Duodenal mucosa (tissue), 2 donors: ENCODE data around the gene PLXNB3.
A peak's percentile ranks its signal among the peaks of the same experiment; 100 is the strongest.

Experiments
- H3K27ac ChIP-seq: one replicate; pipeline ENCODE4 v1.7.0; 2013; ENCODE audit warnings: low read depth, low read length
- H3K27me3 ChIP-seq, 2 donors: one replicate each; pipeline ENCODE4 v1.7.0; 2013; ENCODE audit warnings: low read length in 2 of 2, control low read depth in 1 of 2; ENCODE audit not compliant: insufficient read depth in 2 of 2, control insufficient read depth in 1 of 2
- H3K36me3 ChIP-seq, 2 donors: one replicate each; pipeline ENCODE4 v1.7.0; 2013; ENCODE audit warnings: low read length in 2 of 2, control low read depth in 1 of 2; ENCODE audit not compliant: insufficient read depth in 2 of 2, control insufficient read depth in 1 of 2
- H3K4me1 ChIP-seq, 2 donors: one replicate each; pipeline ENCODE4 v1.7.0; 2013; ENCODE audit warnings: low read length in 2 of 2, control low read depth in 1 of 2; ENCODE audit not compliant: insufficient read depth in 2 of 2, control insufficient read depth in 1 of 2
- H3K4me3 ChIP-seq, 2 donors: one replicate each; pipeline ENCODE4 v1.7.0; 2013; ENCODE audit warnings: low read length in 2 of 2, low read depth in 1 of 2
- H3K9ac ChIP-seq, 2 donors: one replicate each; pipeline ENCODE4 v1.7.0; 2013; ENCODE audit warnings: low read length in 2 of 2, low read depth in 1 of 2
- H3K9me3 ChIP-seq, 2 donors: one replicate each; pipeline ENCODE4 v1.7.0; 2013; ENCODE audit warnings: low read length in 2 of 2, control low read depth in 1 of 2; ENCODE audit not compliant: control insufficient read depth in 1 of 2

The PLXNB3 gene

DNA sequence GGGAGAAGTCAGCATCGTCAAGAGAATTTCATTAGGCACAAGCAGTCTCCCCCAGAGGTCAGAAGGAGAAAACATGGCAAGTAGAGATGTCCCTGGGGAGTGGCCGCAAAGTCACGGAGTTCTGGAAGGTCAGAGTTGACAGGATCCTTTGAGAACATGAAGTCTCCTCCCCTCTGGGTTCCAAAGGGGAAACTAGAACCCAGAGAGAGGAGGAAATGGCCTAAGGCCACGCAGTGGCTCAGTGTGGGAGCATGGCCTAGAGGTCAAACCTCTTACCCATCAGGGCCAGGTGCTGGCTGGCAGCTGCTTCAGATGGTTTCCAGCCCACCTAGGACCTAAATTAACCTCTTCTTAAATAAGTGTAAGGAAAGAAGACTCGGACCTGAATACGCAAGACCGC lies 29.2 kb downstream of the PLXNB3 start:
- Histone ChIP-seq H3K9me3 (no peaks in the 10 kb centered on the region), H3K4me1 (peaks cover 21 to 22% of the 10 kb centered on the region in 2 donors), H3K27ac (peak overlapping the region; percentile 36), H3K36me3 (peaks cover 0 to 23% of the 10 kb centered on the region in 2 donors), H3K27me3 (no peaks in the 10 kb centered on the region), H3K9ac (peak overlapping the region; percentile 66 to 78), H3K4me3 (peak overlapping the region; percentile 80 to 82)

DNA sequence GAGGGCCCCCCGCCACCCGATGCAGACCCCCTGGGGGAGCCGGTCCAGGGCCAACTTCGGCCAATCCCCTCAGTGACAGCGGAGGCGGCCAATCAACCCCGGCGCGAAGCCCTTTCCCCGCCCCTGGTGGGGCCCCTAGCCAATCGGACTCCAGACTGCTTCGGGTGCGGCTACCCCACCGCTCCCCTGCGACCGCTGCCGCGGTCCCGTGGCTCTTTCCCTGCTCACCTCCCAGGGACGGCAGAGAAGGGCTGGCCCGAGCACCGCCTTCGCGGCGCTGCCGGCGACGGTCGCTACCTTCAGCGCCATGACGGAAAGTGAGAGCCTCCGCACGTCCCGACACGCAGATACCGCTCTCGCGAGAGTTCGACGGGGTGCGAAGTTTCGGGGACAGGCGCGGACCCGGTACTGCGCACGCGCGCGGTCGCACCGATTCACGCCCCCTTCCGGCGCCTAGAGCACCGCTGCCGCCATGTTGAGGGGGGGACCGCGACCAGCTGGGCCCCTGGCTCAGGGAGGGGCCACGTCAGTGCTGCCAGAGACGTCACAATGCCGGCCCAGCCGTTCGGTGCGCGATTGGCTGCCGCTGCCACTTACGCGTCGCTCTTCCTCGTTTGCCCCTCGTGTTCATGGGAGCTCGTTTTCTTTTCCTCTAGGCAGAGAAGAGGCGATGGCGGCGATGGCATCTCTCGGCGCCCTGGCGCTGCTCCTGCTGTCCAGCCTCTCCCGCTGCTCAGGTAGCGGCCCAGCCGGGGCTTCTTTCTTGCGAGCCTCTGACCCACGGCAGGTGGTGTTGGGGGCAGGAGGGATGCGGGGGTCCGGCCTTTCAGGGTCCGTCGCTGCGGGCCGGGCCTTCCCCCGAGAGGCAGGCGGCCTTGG lies 30.2 kb downstream of the PLXNB3 start, which contains the start of the genes IDH3G and SSR4:
IDH3G (minus strand) TSS at position 358 of the 879 bp plus-strand sequence; CDS start at position 309, 49 bp downstream.
SSR4 (plus strand) TSS at position 651 of the 879 bp plus-strand sequence; CDS start at position 671, 20 bp downstream.
- peak within 1 kb of the TSS; percentile 80 to 82 for H3K4me3 ChIP-seq
- H3K9me3 ChIP-seq = no peaks in the 10 kb centered on the region
- H3K27ac ChIP-seq = peak within 1 kb of the TSS; percentile 85
- peak within 1 kb of the TSS; percentile 78 to 79 for H3K9ac ChIP-seq
- no peaks in the 10 kb centered on the region for H3K27me3 ChIP-seq
- H3K36me3 ChIP-seq = peaks cover 0 to 25% of the 10 kb centered on the region in 2 donors
- H3K4me1 ChIP-seq = peaks cover 21 to 22% of the 10 kb centered on the region in 2 donors

DNA sequence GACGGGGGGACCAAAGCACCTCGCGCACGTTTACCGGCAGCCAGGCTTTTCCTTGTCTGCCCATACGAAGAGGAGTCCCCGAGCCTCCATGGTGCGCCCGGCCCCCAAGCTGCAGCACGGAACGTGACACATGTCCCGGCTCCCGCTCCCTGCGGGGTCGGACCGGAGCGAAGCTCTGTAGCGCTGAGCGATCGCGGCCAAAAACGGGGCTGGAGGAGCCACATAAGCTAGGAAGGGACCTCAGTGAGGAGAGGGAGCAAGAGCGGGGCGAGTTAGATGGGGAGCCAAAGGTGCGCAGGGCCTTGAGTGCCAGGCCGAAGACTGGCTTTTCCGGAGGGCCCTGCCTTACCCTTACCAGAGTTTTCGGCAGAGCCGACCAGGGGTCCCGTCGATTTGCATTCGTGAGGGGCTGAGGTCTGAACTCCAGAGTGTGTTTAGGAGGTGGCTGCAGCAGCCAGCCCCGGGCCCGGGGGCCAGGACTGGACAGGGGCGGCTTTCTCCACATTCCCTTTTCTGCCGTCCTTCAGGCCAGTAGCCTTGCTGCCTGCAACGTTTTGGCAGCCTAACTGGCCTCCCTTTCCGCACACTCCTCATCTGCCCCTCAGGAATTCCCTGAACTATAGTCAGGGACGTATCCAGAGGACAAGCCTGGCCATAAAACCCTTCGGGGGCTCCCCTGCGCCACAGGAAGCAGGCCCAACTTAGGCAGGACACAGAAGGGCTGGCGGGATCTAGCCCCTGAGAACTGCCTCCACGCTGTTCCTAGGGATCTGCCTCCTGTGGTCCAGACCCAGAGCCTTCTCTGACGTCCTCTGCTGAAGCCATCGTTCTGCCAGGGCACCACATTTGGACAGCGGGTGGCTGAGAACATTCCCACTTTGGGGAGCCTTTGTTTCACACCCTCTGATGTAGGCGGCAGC lies 31.1 kb downstream of the PLXNB3 start:
- peak overlapping the region; percentile 66 for H3K27ac ChIP-seq
- peaks cover 21 to 22% of the 10 kb centered on the region in 2 donors for H3K4me1 ChIP-seq
- peak overlapping the region; percentile 77 to 81 for H3K4me3 ChIP-seq
- peak overlapping the region; percentile 63 for H3K9ac ChIP-seq
- H3K9me3 ChIP-seq = no peaks in the 10 kb centered on the region
- no peaks in the 10 kb centered on the region for H3K27me3 ChIP-seq
- H3K36me3 ChIP-seq = peaks cover 0 to 21% of the 10 kb centered on the region in 2 donors

DNA sequence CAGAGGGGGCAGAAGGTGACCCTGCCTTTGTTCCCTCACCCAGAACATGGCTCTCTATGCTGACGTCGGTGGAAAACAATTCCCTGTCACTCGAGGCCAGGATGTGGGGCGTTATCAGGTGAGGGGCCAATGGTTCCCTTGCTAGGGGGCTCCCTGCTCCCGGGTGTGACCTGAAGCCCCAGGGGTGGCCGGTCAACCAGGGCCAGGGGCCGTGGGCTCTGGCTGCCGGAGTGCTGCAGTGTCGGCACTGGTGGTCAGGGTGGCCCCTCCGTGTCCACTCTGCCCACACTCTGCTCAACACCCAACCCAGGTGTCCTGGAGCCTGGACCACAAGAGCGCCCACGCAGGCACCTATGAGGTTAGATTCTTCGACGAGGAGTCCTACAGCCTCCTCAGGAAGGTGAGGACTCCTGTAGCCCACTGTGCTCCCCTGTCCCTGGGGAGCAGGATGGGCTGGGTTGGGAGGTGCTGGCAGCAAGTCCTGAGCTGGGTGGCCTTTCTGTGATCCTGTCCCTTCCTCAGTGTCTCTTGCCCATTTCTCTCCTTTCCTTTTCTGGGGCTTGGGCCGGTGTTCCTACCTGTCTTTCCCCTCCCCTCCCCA lies 33.5 kb downstream of the PLXNB3 start:
- H3K4me3 ChIP-seq = no peak overlapping the region
- no peak overlapping the region for H3K9ac ChIP-seq
- no peaks in the 10 kb centered on the region for H3K27me3 ChIP-seq
- peaks cover 18% of the 10 kb centered on the region in 2 donors for H3K4me1 ChIP-seq
- H3K27ac ChIP-seq = no peak overlapping the region
- no peaks in the 10 kb centered on the region for H3K9me3 ChIP-seq
- H3K36me3 ChIP-seq = peaks cover 0 to 21% of the 10 kb centered on the region in 2 donors

DNA sequence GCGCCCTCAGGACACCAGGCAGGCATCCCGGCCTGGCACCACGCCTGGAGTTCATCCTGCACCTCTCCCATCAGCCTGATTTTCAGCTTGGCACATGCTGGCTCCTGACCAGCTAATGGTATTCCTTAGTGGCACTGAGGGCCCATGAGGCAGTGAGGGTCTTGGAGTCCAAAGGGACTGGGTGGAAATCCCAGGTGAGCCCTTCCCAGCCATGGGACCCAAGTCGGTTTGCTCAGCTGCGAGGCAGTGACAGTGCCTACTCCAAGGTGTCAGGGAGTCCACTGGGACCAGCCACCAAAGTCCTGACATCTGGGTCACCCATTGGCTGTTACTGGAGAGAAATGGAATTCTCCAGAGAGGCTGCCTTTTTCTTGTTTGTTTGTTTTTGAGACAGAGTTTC lies 35.3 kb downstream of the PLXNB3 start:
- Histone ChIP-seq H3K36me3 (peaks cover 0 to 21% of the 10 kb centered on the region in 2 donors), H3K9ac (no peak overlapping the region), H3K4me1 (peaks cover 8 to 10% of the 10 kb centered on the region in 2 donors), H3K4me3 (no peak overlapping the region), H3K9me3 (no peaks in the 10 kb centered on the region), H3K27ac (no peak overlapping the region), H3K27me3 (no peaks in the 10 kb centered on the region)

DNA sequence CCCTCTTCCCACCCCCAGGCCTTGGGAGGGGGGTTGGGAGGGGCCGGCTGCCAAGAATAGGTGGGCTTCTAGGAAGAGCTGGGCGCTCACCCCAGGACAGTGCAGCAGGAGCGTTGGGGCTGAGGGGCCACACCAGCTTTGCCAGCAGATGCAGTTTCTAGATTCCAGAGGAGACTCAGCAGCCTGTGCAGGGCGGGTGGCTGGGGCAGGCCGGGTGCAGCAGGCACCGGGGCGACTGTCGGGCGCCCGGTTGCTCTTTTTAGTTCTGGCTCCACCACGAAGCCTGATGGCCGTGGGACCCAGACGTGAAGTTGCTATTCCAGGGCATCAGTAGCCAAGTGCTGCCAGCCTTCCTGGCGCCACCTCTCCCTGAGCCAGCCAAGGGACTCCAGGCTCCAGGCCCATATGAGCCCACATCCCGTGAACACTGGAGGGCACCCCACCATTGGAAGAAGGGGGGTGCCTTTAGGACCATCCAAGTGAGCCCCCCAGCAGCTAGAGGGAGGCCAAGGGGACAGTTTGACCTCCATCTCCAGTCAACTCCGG lies 36.2 kb downstream of the PLXNB3 start:
- no peak overlapping the region for H3K27ac ChIP-seq
- no peaks in the 10 kb centered on the region for H3K27me3 ChIP-seq
- no peak overlapping the region for H3K9ac ChIP-seq
- H3K9me3 ChIP-seq = no peaks in the 10 kb centered on the region
- H3K4me1 ChIP-seq = peaks cover 8 to 10% of the 10 kb centered on the region in 2 donors
- H3K36me3 ChIP-seq = peaks cover 0 to 21% of the 10 kb centered on the region in 2 donors
- H3K4me3 ChIP-seq = no peak overlapping the region

DNA sequence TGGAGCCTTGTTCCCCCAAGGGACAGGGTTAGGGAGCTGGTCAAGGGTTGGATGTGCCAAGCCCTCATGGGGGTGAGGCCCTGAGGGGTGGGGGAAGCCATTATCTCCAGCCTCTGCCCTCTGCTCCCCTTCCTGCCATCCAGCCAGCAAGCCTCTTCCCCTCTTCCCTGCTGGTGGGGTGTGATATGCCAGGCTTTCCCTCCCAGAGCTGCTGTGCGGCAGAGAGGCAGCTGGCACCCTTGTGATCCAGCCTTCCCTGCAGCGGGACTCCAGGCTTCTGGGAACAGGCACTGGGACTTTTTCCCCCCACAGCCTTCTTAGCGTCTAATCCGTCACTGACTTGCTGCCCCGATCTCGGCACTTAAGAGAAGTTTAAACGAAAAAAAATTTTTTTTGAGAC lies 36.7 kb downstream of the PLXNB3 start:
- H3K27ac ChIP-seq = no peak overlapping the region
- peaks cover 5 to 6% of the 10 kb centered on the region in 2 donors for H3K4me1 ChIP-seq
- no peak overlapping the region for H3K9ac ChIP-seq
- H3K9me3 ChIP-seq = no peaks in the 10 kb centered on the region
- no peak overlapping the region for H3K4me3 ChIP-seq
- peaks cover 0 to 21% of the 10 kb centered on the region in 2 donors for H3K36me3 ChIP-seq
- no peaks in the 10 kb centered on the region for H3K27me3 ChIP-seq

DNA sequence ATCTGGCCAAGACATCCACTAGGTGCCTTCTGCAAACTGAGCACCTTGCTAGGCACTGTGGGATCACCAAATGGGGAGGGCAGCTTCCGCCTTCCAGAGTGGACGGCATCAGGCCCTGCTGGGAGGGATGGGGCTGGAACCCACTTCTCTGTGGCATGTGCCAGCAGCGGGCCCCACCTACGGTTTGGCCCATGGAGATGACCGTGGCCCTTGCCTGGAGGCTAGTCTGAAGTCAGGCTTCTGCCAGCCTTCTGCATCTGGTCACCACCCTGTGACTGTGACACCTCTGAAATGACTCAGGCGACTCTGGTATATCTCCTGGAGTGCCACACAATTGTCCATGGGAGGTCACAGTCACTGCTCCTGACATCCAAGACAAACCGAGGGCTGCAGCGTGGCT lies 37.6 kb downstream of the PLXNB3 start:
- H3K9me3 ChIP-seq = no peaks in the 10 kb centered on the region
- no peaks in the 10 kb centered on the region for H3K4me1 ChIP-seq
- no peak overlapping the region for H3K27ac ChIP-seq
- H3K27me3 ChIP-seq = no peaks in the 10 kb centered on the region
- peaks cover 0 to 21% of the 10 kb centered on the region in 2 donors for H3K36me3 ChIP-seq
- no peak overlapping the region for H3K4me3 ChIP-seq
- H3K9ac ChIP-seq = no peak overlapping the region

DNA sequence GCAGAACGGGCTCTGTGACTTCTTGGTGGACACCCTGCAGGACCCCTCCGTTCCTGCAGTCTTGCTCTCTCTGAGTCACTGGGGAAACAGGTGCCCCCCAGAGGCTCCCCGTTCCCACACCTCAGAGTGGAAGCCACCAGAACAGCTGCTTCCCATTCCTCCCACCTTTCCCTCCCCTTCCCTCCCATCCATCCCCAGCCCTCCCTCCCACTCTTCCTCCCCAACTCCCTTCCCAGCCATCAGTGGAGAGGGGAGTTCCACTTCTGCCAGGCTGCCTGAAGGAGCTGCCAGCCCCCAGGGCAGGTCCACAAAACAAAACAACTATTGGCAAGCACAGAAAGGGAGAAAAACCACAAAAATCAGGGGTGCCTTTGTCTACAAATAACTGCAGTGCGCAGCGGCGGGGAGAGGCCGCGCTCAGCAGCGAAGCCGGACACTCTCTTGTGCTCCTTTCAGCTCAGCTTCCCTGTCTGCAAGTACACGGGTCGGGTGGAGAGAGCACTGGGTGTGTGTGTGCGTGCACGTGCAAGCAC lies 38.5 kb downstream of the PLXNB3 start:
- no peaks in the 10 kb centered on the region for H3K9me3 ChIP-seq
- no peak overlapping the region for H3K4me3 ChIP-seq

More for the DNA sequence above, 38.5 kb downstream of the PLXNB3 start:
- no peak overlapping the region for H3K27ac ChIP-seq
- peaks cover 0 to 15% of the 10 kb centered on the region in 2 donors for H3K36me3 ChIP-seq
- no peak overlapping the region for H3K9ac ChIP-seq
- no peaks in the 10 kb centered on the region for H3K4me1 ChIP-seq
- H3K27me3 ChIP-seq = no peaks in the 10 kb centered on the region
